ENCODE data around the gene SLC28A1. TPM values are rescaled to one million over a fixed set of nuclear protein-coding genes. Genes with fewer than 3 reads are reported as not detected.

SLC28A1 gene
- polyA plus RNA-seq, 3 donors, result 0.02 to 0.34 TPM; not detected in 1

DNA sequence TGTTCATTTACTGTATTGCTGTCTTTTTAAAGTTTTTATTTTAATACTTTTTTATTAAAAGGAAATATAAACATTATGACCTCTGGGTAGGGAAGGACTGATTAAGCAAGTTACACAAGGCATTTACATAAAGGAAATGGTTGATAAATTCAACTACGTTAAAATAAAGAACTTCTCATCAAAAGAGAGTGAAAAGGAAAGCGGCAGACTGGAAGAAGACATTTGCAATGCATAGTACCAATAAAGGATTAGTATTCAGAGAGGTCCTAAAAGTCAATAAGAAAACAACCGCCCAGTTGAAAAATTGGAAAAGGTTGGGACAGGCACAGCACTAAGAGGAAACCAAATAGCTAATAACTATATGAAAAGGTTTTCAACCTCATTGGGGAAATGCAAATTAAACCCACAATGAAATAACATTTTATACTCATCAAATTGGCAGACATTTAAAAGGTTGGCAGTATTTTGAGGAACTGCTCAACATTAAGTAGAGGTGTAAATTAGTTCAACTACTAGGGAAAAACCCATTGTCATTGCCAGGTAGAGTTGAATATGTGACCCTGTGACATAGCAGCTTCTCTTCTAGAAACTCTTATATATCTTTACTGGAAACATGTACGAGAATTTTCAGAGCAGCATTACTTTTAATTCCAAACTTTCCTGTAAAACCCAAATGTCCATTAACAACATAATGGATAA is 106.7 kb downstream of the SLC28A1 start:
- H3K27ac ChIP-seq (ENCODE audit: low read depth, low read length), result no peak overlapping the region
- WGBS, 3 donors, result 71 to 89% (median 73%) methylated on average over 4 of the region's 4 CpGs

- H3K27ac ChIP-seq (ENCODE audit: low read depth, low read length), result no peak overlapping the region
Measured at GRCh38 chr15:84992157-84992944, 107.9 kb downstream of the SLC28A1 start.

More at GRCh38 chr15:84992157-84992944, 107.9 kb downstream of the SLC28A1 start:
- WGBS, 3 donors, result 84 to 92% (median 86%) methylated on average over 4 of the region's 4 CpGs

Other genes with a start within 250 kb of the SLC28A1 start
- 10 to 100 TPM; 10.7 to 13.5 (median 10.9) TPM for gene WDR73, start 230.4 kb upstream of the SLC28A1 start, polyA plus RNA-seq
- gene NMB, start 226.5 kb upstream of the SLC28A1 start, polyA plus RNA-seq, result 100 to 1,000 TPM in 1 of 3 donors, 10 to 100 TPM in 2; 11.6 to 116 (median 62.3) TPM
- 100 to 1,000 TPM in 2 of 3 donors, 10 to 100 TPM in 1; 92.2 to 290 (median 215) TPM for gene SEC11A, start 168.5 kb upstream of the SLC28A1 start, polyA plus RNA-seq
- gene ZNF592, start 136.1 kb upstream of the SLC28A1 start, polyA plus RNA-seq, result 10 to 100 TPM in 1 of 3 donors, 1 to 10 TPM in 2; 6.6 to 12.8 (median 9.6) TPM
- 1 to 10 TPM; 5.7 to 9.1 (median 6.9) TPM for gene ALPK3, start 67.3 kb upstream of the SLC28A1 start, polyA plus RNA-seq
- 10 to 100 TPM in 2 of 3 donors, 1 to 10 TPM in 1; 9.0 to 24.2 (median 19.4) TPM for gene PDE8A, start 97.2 kb downstream of the SLC28A1 start, polyA plus RNA-seq

Data from adipose tissue (tissue), 3 donors.